Mesodermal cell (in vitro differentiated cells): ENCODE results near the gene USP32.

ENCODE experiments used
- H3K27ac ChIP-seq: 2 replicates; pipeline ENCODE4 v1.7.0; 2013; ENCODE audit warnings: mild to moderate bottlenecking, low read depth, low read length, moderate library complexity; ENCODE audit not compliant: severe bottlenecking
- H3K36me3 ChIP-seq: 2 replicates; pipeline ENCODE4 v1.7.1; 2013; ENCODE audit warnings: mild to moderate bottlenecking, low read length, moderate library complexity; ENCODE audit not compliant: control insufficient read depth, insufficient read depth
- H3K4me1 ChIP-seq: one replicate; pipeline ENCODE4 v1.7.1; 2013; ENCODE audit warnings: mild to moderate bottlenecking, low read length; ENCODE audit not compliant: insufficient read depth, control insufficient read depth, poor library complexity, severe bottlenecking
- H3K4me3 ChIP-seq: 2 replicates; pipeline ENCODE4 v1.7.0; 2013; ENCODE audit warnings: low read length, control low read depth, mild to moderate bottlenecking; ENCODE audit not compliant: insufficient read depth, poor library complexity, severe bottlenecking; ENCODE audit errors: extremely low read depth
- H3K9me3 ChIP-seq: 2 replicates; pipeline ENCODE4 v1.7.1; 2013; ENCODE audit warnings: mild to moderate bottlenecking, low read length, moderate library complexity; ENCODE audit not compliant: control insufficient read depth
- WGBS, 2 experiments: methylation state at CpG; one replicate each; pipeline ENCODE4 v1.1.5; 2013; ENCODE audit warnings: missing lambda C conversion rate in 2 of 2; ENCODE audit not compliant: insufficient coverage in 2 of 2; 5-methylcytosine and 5-hydroxymethylcytosine counted together

The USP32 gene

GRCh38 chr17:60174035-60174434 is 217.9 kb downstream of the USP32 start:
- Histone ChIP-seq H3K4me1 (peaks cover 11% of the 10 kb centered on the region), H3K9me3 (no peaks in the 10 kb centered on the region), H3K36me3 (peaks cover 4% of the 10 kb centered on the region), H3K4me3 (no peak overlapping the region), H3K27ac (no peak overlapping the region)
- WGBS, 2 experiments = 86 to 100% methylated on average over 3 of the region's 3 CpGs

- WGBS, 2 experiments = 87 to 98% methylated on average over 2 of the region's 2 CpGs
- no peak overlapping the region for H3K4me3 ChIP-seq
- H3K27ac ChIP-seq = no peak overlapping the region
- H3K9me3 ChIP-seq = no peaks in the 10 kb centered on the region
- no peaks in the 10 kb centered on the region for H3K36me3 ChIP-seq
- peaks cover 11% of the 10 kb centered on the region for H3K4me1 ChIP-seq
Measured at GRCh38 chr17:60173304-60173819, 218.6 kb downstream of the USP32 start.

- WGBS, 2 experiments = 93 to 96% methylated on average over 7 of the region's 8 CpGs
- no peak overlapping the region for H3K4me3 ChIP-seq
Measured at GRCh38 chr17:60171753-60172079, 220.2 kb downstream of the USP32 start.

GRCh38 chr17:60170835-60171752 is 220.8 kb downstream of the USP32 start:
- Histone ChIP-seq H3K4me3 (no peak overlapping the region), H3K36me3 (no peaks in the 10 kb centered on the region), H3K27ac (no peak overlapping the region), H3K4me1 (peaks cover 11% of the 10 kb centered on the region), H3K9me3 (no peaks in the 10 kb centered on the region)
- 97 to 100% methylated on average over 3 to 7 of the region's 8 CpGs for WGBS, 2 experiments

More at GRCh38 chr17:60171753-60172079, 220.2 kb downstream of the USP32 start:
- no peak overlapping the region for H3K27ac ChIP-seq
- H3K36me3 ChIP-seq = no peaks in the 10 kb centered on the region
- no peaks in the 10 kb centered on the region for H3K9me3 ChIP-seq
- peaks cover 11% of the 10 kb centered on the region for H3K4me1 ChIP-seq

- WGBS, 2 experiments = 88 to 91% methylated on average over 8 to 9 of the region's 10 CpGs
- Histone ChIP-seq H3K9me3 (no peaks in the 10 kb centered on the region), H3K4me3 (no peak overlapping the region), H3K36me3 (no peaks in the 10 kb centered on the region), H3K4me1 (peaks cover 11% of the 10 kb centered on the region), H3K27ac (no peak overlapping the region)
Measured at GRCh38 chr17:60169921-60170817, 221.8 kb downstream of the USP32 start.

- WGBS, 2 experiments = 79 to 81% methylated on average over 6 to 7 of the region's 7 CpGs
Measured at GRCh38 chr17:60168654-60169053, 223.3 kb downstream of the USP32 start.

GRCh38 chr17:60167065-60167741 is 224.7 kb downstream of the USP32 start:
- H3K9me3 ChIP-seq = no peaks in the 10 kb centered on the region
- WGBS, 2 experiments = 77 to 82% methylated on average over 10 to 11 of the region's 11 CpGs
- no peak overlapping the region for H3K4me3 ChIP-seq
- H3K27ac ChIP-seq = no peak overlapping the region
- peaks cover 25% of the 10 kb centered on the region for H3K4me1 ChIP-seq
- no peaks in the 10 kb centered on the region for H3K36me3 ChIP-seq

More at GRCh38 chr17:60168654-60169053, 223.3 kb downstream of the USP32 start:
- H3K4me1 ChIP-seq = peaks cover 13% of the 10 kb centered on the region
- no peaks in the 10 kb centered on the region for H3K9me3 ChIP-seq
- H3K4me3 ChIP-seq = no peak overlapping the region
- no peaks in the 10 kb centered on the region for H3K36me3 ChIP-seq
- H3K27ac ChIP-seq = no peak overlapping the region

GRCh38 chr17:60165971-60166370 is 226.0 kb downstream of the USP32 start:
- Histone ChIP-seq H3K4me3 (no peak overlapping the region), H3K9me3 (no peaks in the 10 kb centered on the region), H3K4me1 (peaks cover 36% of the 10 kb centered on the region), H3K27ac (no peak overlapping the region), H3K36me3 (no peaks in the 10 kb centered on the region)
- WGBS, 2 experiments = 74 to 91% methylated on average over 4 of the region's 5 CpGs

- H3K9me3 ChIP-seq = no peaks in the 10 kb centered on the region
- no peak overlapping the region for H3K4me3 ChIP-seq
- H3K27ac ChIP-seq = no peak overlapping the region
- no peaks in the 10 kb centered on the region for H3K36me3 ChIP-seq
- H3K4me1 ChIP-seq = peaks cover 32% of the 10 kb centered on the region
- WGBS, 2 experiments = 78 to 87% methylated on average over 2 to 5 of the region's 5 CpGs
Measured at GRCh38 chr17:60165223-60165622, 226.7 kb downstream of the USP32 start.

GRCh38 chr17:60164697-60165096 is 227.2 kb downstream of the USP32 start:
- Histone ChIP-seq H3K4me1 (peaks cover 27% of the 10 kb centered on the region), H3K27ac (no peak overlapping the region), H3K9me3 (no peaks in the 10 kb centered on the region), H3K4me3 (no peak overlapping the region), H3K36me3 (no peaks in the 10 kb centered on the region)
- WGBS, 2 experiments = 65 to 69% methylated on average over 2 to 4 of the region's 5 CpGs
